GM18951 (cell line): Measurements from ENCODE around the gene TLR5.

Experiments
- POLR2A ChIP-seq: IDR thresholded peaks from 4 replicates; pipeline ENCODE4 v1.6.1; 2011; ENCODE audit warnings: mild to moderate bottlenecking; ENCODE audit not compliant: insufficient read length, insufficient read depth; ENCODE audit errors: extremely low read depth
- in situ Hi-C: fragments of 300-500 bp; cut with MboI; formaldehyde crosslinking; loops from one replicate; pipeline ENCODE4 v1.12.0; 2022; ENCODE audit warnings: low sequenced_read_pairs, mixed read lengths, inconsistent platforms; ENCODE audit not compliant: unreplicated experiment

Gene TLR5

DNA sequence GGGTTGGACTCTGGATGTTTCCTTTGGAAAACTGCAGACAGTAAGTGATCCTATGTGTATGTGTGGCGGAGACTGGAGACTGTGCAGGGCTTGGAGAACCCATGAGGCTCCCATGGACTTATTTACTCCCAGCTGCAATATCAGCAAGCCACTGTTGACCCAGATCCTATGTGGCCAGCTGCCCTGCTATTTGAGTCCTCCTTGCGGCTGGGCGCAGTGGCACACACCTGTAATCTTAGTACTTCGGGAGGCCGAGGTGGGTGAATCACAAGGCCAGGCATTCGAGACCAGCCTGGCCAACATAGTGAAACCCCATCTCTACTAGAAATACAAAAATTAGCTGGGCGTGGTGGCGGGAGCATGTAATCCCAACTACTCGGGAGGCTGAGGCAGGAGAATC, 83.5 kb downstream of the TLR5 start:
- TF ChIP-seq POLR2A = no peak
- in situ Hi-C loops = no loop called here
